ENCODE data around the gene RERE.

The RERE gene

DNA sequence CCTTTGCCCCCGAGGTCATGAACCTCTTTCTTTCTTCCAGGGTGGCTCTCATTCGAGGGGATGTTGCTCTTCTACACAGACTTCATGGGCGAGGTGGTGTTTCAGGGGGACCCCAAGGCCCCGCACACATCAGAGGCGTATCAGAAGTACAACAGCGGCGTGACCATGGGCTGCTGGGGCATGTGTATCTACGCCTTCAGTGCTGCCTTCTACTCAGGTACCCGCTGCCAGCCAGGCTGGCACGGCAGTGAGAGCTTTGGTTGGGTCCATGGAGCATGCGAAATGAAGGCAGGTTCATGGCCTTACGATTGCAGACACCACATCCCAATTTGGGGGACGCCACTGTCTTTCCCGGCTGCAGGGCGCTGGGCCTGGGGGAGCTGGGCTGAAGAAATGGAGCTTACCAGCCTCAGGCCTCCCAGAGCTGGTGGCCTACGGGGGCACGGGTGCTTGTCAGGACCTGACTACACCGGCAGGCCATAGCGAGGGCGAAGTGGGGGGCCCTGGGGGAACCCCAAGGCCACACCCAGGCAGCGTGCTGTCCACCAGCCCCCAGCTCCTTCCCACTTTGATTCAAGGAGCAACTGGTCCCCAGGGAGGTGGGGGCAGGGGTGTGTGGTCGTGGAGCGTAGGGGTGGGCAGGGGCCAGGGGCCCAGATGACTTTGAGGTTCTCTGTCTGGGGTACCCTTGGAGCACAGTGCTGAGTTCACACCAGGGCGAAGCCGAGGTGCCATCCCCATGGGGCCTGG, 479.5 kb downstream of the RERE start:
- DNase-seq: no peak

DNA sequence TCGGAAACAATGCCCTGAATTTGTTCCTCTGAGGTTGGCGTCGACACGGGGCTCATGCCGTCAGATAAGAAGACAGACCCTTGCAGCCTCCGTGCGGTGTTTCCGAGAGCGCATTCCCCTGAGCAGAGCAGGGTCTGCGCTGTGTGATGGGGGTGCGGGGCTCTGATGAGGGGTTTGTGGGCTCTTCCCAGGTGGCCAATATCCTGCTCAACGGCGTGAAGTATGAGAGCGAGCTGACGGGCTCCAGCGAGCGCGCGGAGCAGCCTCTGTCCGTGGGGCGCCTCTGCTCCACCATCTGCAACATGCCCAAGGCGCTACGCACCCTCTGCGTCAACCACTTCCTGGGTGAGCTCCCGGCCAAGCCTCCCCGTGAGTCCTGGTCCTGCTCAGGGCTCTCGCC, 482.2 kb downstream of the RERE start:
- no peak for DNase-seq

DNA sequence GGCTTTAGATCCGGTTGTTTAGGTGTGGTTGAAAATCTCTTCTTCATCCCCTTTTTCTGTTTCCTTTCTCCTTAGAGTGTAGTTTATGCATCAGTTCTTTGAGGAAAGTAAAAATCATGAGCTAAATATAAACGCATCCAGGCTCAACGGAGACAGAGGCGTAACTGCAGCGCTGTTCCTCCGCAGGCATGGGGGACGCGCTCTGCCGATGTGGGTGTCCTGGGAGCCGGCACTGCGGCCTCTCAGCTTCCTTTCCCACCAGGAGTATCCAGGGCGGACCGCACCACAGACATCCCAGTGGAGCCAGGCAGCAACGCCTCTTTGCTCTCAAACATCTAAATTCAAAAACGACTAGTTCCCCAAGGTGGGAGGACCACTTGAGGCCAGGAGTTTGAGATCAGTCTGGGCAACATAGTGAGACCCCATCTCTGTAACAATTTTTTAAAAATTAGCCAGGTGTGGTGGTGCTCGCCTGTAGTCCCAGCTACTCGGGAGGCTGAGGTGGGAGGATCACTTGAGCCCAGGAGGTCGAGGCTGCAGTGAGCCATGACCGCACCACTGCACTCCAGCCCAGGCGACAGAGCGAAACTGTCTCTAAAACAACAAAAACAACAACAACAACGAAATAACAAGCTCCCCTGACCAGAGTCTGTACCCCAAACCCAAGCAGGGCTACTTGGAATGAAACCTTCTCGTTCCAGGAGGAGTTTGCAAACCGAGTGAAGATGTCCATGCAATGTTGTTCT, 483.2 kb downstream of the RERE start:
- no peak for DNase-seq

DNA sequence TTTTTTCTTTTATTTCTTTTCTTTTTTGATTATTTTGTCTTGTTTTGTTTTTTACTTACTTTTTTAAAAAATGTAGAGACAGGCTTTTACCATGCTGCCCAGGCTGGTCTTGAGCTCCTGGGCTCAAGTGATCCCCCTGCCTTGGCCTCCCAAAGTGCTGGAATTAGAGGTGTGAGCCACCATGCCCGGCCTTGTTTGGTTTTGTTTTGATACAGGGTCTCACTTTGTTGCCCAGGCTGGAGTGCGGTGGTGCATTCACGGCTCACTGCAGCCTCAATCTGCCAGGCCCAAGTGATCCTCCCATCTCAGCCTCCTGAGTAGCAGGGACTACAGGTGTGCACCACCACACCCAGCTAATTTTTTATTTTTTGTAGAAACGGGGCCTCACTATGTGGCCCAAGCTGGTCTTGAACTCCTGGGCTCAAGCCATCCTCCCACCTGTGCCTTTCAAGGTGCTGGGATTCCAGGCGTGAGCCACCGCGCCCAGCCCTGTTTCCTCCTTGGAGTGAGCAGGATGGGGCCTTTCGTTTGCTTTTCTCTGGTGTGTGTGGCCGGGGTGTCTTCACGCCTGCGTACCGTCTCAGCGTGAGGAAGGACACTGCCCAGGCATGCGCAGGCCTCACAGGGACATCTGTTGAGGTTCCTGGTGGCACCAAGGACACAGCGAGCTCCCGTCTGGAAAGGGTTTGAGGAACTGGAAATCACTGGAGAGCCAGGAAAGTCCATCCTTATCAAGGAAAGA, 484.0 kb downstream of the RERE start:
- no peak for DNase-seq

DNA sequence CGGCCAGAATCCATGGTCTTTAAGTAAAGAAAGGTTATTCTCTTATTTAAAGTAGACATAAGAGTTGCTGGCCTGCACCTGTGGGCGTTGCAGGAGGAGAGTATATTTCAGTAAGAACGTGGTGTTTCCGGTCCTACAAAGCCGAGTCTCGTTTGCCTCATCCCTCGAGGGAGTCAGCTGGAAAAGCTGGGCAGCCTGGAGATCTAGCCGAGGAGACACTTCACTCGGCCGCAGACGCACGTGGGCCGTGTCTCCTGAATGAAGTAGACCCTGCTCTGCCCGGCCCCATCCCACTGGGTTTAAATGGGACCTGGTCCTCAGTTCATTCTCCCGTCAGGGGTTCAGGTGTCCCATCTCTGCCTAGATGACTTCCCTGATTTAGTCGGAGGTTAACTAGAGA, 484.6 kb downstream of the RERE start:
- no peak for DNase-seq

DNA sequence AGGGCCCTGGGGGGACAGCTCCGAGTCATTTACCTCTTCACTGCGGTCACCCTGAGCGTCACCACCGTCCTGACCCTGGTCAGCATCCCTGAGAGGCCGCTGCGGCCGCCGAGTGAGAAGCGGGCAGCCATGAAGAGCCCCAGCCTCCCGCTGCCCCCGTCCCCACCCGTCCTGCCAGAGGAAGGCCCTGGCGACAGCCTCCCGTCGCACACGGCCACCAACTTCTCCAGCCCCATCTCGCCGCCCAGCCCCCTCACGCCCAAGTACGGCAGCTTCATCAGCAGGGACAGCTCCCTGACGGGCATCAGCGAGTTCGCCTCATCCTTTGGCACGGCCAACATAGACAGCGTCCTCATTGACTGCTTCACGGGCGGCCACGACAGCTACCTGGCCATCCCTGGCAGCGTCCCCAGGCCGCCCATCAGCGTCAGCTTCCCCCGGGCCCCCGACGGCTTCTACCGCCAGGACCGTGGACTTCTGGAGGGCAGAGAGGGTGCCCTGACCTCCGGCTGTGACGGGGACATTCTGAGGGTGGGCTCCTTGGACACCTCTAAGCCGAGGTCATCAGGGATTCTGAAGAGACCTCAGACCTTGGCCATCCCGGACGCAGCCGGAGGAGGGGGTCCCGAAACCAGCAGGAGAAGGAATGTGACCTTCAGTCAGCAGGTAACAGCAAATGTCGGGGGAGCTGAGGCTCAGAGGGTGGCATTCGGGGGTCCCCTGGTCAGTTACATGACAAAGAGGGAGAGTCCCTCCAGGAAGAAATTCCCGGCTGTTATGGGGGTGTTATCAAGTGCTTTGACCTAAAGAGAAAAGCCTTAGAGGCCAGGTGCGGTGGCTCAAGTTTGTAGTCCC, 486.9 kb downstream of the RERE start:
- no peak for DNase-seq

DNA sequence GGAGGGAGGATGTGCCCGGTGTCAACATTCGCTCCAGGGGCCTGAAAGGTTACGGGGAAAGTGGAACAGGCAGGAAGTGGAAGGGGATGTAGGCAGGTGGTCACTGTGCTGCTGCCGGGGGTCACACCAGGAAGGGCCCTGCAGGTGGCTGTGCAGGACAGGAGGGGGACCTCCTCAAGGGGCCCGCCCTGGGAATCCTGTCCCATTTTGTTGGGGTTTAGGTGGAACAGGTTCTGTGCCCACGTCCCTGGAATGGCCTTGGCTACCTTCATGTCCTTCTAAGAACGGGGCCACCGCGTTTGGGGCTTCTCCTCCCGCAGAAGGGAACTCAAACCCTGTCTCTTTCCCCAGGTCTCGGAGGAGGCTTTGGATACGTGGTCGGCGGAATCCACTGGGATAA, 487.6 kb downstream of the RERE start:
- DNase-seq: no peak

DNA sequence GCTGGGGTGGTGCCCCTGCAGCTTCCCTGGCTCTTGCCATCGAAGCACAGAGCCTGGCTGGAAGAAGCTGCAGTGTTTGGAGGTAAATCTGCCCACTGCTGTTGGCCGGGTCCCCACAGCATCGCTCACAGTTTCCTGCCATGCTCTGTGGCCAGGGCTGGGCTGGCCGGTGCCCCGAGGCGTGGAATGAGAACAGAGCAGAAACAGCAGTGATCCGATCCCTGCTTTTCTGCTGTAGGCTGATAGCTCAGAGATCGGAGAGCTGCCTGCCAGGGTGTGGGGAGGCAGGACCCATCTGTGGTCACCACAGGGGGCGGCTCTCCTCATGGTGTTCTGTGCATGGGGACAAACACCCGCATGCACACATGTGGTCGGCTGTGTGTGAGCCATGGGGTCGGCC, 488.0 kb downstream of the RERE start:
- DNase-seq: no peak

DNA sequence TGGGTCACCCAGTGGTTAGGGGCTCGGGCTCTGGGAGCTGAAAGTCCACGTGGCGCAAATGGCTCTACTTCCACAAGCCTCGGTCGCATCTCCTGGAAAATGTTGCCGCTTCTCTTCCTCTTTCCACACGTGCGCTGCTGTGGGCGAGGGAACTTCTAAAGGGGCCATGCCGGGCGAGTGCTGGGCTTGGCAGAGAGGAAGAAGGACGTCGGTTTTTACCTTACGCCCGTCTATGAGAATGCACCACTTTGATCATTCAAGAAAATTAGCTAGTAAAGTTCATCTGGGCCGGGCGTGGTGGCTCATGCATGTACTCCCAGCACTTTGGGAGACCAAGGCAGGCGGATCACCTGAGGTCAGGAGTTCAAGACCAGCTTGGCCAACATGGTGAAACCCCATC, 489.2 kb downstream of the RERE start:
- no peak for DNase-seq

DNA sequence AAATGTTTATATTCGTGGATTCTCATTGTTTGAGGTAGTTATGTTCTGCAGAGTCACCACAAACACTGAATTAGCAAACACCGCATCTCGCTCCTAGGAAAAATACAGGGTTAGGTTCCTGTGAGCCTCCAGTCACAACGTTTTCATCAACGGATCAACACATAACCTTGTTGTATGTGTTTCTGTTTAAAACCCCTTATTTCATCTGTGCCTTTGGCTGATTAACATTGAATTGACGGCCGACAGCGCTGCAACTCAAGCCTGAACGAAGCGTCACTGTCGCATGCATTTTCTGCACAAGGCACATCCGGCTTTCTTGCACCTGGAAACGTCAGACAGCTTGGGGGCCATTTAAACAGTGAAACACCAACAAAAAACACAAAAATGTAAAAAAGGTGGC, 491.2 kb downstream of the RERE start:
- no peak for DNase-seq

DNA sequence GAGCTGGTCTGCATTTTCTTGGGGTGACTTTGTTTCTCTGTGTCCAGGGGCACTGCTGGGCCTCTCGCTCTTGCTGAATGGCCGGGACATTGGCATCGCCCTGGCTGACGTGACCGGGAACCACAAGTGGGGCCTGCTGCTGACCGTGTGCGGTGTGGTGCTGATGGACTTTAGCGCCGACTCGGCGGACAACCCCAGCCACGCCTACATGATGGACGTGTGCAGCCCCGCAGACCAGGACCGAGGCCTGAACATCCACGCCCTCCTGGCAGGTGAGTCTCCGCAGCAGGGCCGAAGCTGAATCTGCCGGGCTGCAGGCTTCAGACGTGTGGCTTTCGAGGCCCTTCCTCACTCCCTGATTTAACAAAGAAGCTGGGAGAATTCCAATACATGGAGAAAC, 491.7 kb downstream of the RERE start:
- no peak for DNase-seq

DNA sequence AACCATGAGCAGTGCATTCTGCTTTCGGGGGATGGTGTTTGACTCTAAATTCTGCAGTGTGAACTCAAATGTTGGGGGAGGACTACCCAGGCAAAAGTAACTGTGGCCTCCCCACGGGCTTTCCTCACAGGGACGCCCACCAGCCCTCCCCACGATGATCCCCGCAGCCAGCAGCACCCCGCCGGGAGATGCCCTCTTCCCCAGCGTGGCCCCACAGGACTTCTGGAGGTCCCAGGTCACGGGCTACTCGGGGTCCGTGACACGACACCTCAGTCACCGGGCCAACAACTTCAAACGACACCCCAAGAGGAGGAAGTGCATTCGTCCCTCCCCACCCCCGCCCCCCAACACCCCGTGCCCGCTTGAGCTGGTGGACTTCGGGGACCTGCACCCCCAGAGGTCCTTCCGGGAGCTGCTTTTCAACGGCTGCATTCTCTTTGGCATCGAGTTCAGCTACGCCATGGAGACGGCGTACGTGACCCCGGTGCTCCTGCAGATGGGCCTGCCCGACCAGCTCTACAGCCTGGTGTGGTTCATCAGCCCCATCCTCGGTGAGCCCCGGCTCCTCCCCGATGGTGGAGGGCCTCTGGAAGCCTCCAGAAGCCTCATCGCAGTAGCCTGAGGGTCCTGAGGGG, 493.1 kb downstream of the RERE start:
- DNase-seq: no peak

DNA sequence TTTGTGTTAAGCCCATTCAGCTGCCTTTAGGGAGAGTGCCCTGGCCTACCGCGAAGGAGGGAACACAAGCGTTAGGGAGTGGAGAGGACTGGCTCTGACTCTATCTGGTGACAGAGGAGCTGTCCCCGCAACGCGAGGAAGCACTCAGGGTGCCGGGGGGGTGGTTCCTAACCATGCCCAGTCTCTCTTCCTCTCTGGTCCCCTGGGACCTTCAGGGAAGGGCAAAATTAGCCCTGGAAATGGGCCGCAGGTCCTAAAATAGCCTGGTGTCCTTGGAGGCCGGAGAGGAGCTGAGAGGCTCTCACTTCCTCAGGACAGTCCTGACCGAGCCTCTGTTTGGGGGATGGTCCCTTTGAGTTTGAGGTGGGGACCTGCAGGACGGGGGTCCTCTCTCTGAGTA, 493.7 kb downstream of the RERE start:
- no peak for DNase-seq

DNA sequence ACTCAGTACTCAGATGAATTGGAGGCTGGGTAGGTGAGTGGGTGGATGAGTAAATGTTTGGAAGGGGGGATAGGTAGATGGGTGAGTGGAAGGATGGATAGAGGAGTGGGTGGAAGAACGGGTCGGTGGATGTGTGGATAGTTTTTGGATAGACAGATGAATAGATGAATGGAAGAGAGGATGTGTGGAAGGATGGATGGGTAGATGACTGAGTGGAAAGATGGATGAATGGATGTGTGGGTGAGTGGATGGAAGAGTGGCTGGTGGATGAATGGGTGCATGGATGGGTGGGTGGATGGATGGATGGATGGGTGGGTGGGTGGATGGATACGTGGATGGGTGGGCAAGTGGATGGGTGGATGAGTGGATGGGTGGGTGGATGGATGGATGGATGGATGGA, 495.8 kb downstream of the RERE start:
- no peak for DNase-seq

DNA sequence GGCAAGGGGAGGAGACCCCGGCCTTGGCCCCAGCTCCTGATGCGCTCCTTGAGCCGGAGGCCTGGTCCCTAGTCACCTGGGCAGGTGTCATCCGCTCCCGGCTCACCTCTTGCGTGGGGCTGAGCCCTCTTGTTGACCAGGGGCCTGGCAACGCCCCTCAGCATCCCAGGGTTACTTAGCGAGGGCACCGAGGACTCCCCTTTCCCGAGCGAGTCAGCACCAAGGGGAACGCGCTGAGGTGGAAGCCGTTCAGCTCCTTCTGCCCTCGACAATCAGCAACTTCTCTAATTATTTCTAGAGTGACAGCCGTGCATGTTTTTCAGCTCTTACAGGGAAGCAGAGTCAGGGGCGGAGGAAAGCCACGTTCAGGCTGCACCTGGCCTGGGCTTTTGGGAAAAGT, 499.0 kb downstream of the RERE start:
- DNase-seq: no peak

DNA sequence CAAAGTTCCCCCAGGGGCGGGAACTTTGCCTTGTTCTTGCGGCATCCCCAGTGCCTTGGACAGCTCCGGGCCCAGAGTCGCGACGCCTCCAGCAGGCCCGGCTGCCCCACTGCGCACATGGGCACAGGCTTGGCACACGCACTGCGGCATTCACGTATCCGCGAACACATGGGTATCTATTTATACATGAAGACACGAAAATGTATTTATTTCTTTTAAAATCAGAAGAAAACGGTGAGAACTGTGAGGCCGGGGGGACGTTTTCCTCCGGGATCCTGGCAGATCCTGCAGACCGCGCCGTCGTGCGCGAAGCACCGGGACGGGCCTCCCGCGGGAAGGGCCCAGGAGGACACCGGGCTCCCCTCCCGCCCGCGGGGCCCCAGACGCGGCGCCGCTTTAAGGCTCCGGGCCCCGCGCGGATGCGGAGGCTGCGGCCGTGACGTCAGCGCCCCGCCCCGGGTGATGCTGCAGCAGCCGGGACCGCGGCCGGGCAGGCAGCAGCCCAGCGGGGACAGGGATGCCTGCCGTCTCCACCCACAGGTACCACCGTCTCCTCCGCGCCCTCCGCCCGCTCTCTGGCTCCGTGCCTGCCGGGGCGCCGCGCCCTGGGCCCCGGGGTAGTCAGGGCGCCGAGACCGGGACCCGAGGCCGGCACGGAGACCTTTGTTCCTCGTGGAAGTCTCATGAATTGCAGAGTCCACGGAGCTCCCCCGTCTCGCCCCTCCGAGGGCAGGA, 499.6 kb downstream of the RERE start, which contains the start of gene SLC45A1:
SLC45A1 (plus strand) TSS at position 468 of the 735 bp plus-strand sequence. CDS start 6,216 bp downstream, outside the sequence.
- DNase-seq: peak; percentile 55

DNA sequence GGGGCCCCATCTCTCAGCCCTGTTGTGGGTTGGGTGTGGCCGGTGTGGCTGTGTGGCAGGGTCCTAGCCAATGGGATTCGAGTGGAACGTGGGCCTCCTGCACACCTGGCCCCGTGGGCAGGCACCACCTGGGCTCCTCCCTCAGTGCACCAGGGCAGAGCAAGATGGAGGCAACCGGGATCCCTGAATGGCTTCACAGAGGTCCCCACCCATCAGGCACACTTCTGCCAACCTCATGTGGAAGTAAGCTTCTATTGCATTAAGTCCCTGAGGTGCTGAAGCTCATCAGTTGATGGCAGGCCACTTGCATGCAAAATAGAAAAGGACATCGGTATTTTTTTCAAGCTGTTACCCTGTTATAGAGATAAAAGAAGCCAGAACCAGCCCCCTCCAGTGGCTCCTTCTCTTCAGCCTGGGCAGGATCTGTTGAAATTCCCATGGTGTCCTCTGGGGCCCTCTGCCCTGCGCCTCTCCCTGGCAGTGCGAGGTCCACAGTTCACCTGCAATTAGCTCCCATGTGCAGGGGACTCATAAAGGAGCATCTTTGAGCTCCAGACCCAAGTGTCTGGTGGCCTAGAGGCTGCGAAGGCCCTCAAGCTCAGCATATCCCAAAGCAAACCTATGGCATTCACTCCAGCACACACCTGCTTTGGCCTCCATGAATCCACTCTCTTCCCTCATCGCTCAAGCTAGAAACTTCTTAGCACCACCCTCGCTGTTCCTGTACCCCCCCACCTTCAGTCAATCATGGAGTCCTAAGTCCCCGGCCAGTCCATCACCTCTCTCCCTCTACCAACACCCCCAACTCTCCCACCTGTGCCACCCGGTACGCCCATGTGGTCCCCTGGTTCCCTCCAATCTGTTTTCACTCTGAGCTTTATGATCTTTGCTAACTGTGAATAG, 501.6 kb downstream of the RERE start:
- DNase-seq: no peak

DNA sequence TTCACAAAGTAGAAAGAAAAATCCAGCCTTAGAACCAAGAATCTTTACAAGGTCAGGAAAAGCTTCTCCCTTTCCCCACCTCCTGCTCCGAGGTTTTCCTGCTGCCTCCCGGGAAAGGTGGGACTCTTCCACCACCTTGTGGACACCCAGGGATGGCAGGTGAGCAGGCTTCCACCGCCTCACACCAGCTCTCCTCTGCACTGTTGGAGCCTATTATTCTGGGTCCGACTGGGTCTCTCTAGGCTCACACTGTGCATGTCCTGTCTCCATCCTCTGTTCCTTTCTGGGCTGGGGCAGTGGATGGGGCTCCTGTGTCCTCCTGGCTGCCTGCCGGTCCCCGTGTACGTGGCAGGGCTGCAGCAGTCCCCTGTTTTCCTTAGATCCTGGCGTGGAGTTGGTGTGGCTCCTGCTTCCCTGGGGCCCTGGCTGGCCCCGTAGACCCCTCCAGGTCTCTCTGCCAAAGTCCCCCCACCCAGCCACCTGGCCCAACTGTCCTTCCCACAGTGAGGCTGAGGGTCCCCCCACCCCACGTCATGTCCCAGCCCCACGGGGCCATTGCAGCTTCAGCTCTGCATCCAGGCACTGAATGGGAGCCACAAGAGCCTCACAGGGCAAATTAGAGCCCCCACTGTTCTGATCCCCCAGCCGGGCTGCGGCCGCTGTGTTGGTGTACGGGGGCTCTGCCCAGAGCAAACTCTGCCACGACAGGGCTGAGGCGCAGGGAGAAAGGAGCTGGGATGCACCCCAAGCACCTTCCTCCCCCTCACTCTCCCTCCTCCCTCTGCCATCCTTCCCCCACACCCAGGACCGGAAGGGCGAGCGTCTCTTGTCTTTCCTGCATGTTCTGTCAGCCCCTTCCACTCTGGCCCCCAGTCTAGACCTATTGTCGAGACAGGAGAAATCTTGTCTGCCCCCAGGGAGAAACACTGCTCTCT, 502.8 kb downstream of the RERE start:
- peak; percentile 74 for DNase-seq

DNA sequence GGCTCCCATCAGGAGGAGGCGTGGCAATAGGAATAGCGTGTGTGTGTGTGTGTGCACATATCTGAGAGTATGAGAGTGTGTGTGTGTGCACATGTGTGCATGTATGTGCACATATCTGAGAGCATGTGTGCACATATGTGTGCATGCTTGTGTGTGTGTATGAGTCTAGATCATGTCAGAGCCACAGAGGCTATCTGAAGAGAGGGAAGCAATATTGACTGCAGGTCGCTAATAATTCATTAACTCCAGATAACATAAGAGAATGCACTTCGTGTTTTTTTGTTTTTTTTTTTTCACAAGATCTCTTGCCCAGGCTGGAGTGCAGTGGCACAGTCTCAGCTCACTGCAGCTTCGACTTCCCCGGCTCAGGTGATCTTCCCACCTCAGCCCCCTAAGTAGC, 504.2 kb downstream of the RERE start:
- no peak for DNase-seq

Measured in DMS153 (cell line).